ENCODE data around the gene SKA2. TPM values are rescaled to one million over a fixed set of nuclear protein-coding genes. Genes with fewer than 3 reads are reported as not detected.

The SKA2 gene
- polyA plus RNA-seq, 1 experiment, result 9.7 TPM

GRCh38 chr17:59124665-59125064 is 30.3 kb downstream of the SKA2 start:
- TF ChIP-seq, protein P1, sequence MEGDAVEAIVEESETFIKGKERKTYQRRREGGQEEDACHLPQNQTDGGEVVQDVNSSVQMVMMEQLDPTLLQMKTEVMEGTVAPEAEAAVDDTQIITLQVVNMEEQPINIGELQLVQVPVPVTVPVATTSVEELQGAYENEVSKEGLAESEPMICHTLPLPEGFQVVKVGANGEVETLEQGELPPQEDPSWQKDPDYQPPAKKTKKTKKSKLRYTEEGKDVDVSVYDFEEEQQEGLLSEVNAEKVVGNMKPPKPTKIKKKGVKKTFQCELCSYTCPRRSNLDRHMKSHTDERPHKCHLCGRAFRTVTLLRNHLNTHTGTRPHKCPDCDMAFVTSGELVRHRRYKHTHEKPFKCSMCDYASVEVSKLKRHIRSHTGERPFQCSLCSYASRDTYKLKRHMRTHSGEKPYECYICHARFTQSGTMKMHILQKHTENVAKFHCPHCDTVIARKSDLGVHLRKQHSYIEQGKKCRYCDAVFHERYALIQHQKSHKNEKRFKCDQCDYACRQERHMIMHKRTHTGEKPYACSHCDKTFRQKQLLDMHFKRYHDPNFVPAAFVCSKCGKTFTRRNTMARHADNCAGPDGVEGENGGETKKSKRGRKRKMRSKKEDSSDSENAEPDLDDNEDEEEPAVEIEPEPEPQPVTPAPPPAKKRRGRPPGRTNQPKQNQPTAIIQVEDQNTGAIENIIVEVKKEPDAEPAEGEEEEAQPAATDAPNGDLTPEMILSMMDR (IDR thresholded peaks at IDR 0.05; ENCODE audit: insufficient read depth, low read depth, low read length), result no peak
- Histone ChIP-seq H3K4me3 (ENCODE audit: low read depth, low read length) (no peak overlapping the region), H3K27me3 (ENCODE audit: control insufficient read depth, insufficient read depth, low read length) (no peaks in the 10 kb centered on the region), H3K36me3 (ENCODE audit: control insufficient read depth, insufficient read depth, low read length) (no peaks in the 10 kb centered on the region)
- ChIA-PET POLR2A (no interaction called here), CTCF (no interaction called here)
- DNase-seq (ENCODE audit: low read depth), result no peak

DNA sequence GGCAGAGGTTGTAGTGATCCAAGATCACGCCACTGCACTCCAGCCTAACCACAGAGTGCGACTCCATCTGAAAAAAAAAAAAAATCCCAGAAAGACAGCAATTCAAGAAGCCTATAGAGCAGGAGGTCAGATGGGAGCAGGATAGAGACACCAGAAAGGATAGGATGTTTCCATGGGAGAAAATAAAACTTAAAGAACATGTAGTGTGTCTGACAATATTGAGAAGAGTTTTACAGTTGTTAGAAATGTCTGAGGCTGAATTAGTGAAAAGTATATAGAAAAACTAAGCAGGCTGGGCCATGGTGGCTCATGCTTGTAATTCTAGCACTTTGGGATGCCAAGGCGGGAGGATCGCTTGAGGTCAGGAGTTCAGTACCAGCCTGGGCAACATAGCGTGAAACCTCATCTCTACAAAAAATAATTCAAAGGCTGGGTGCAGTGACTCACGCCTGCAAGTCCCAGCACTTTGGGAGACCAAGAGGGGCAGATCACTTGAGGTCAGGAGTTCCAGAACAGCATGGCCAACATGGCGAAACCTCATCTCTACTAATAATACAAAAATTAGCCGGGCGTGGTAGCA is 33.0 kb downstream of the SKA2 start:
- TF ChIP-seq, protein P1 (IDR thresholded peaks at IDR 0.05; ENCODE audit: insufficient read depth, low read depth, low read length), result no peak
- no peak for DNase-seq (ENCODE audit: low read depth)
- CTCF ChIA-PET, result interaction anchor here (0.9 kb wide), 1 partner anchor 38 kb away, joined by 4 read pairs; no protein-coding TSS in a partner anchor
- H3K27me3 ChIP-seq (ENCODE audit: control insufficient read depth, insufficient read depth, low read length), result no peaks in the 10 kb centered on the region
- H3K4me3 ChIP-seq (ENCODE audit: low read depth, low read length), result no peak overlapping the region
- POLR2A ChIA-PET, result no interaction called here
- H3K36me3 ChIP-seq (ENCODE audit: control insufficient read depth, insufficient read depth, low read length), result no peaks in the 10 kb centered on the region

GRCh38 chr17:59115474-59115873 is 39.5 kb downstream of the SKA2 start:
- ChIA-PET CTCF (no interaction called here), POLR2A (no interaction called here)
- DNase-seq (ENCODE audit: low read depth), result no peak
- no peaks in the 10 kb centered on the region; the same call in 1 of the 2 replicates for H3K36me3 ChIP-seq (ENCODE audit: control insufficient read depth, insufficient read depth, low read length)
- no peaks in the 10 kb centered on the region for H3K27me3 ChIP-seq (ENCODE audit: control insufficient read depth, insufficient read depth, low read length)
- TF ChIP-seq, protein P1 (IDR thresholded peaks at IDR 0.05; ENCODE audit: insufficient read depth, low read depth, low read length), result no peak
- H3K4me3 ChIP-seq (ENCODE audit: low read depth, low read length), result no peak overlapping the region

- TF ChIP-seq, protein P1 (IDR thresholded peaks at IDR 0.05; ENCODE audit: insufficient read depth, low read depth, low read length), result no peak
- ChIA-PET CTCF (interaction anchor here (1.4 kb wide), 1 partner anchor 12 kb away, joined by 4 read pairs; no protein-coding TSS in a partner anchor), POLR2A (no interaction called here)
- DNase-seq (ENCODE audit: low read depth), result no peak
- Histone ChIP-seq H3K36me3 (ENCODE audit: control insufficient read depth, insufficient read depth, low read length) (no peaks in the 10 kb centered on the region; the same call in 1 of the 2 replicates), H3K27me3 (ENCODE audit: control insufficient read depth, insufficient read depth, low read length) (no peaks in the 10 kb centered on the region), H3K4me3 (ENCODE audit: low read depth, low read length) (no peak overlapping the region)
These were observed 43.4 kb downstream of the SKA2 start for GRCh38 chr17:59111539-59111938.

DNA sequence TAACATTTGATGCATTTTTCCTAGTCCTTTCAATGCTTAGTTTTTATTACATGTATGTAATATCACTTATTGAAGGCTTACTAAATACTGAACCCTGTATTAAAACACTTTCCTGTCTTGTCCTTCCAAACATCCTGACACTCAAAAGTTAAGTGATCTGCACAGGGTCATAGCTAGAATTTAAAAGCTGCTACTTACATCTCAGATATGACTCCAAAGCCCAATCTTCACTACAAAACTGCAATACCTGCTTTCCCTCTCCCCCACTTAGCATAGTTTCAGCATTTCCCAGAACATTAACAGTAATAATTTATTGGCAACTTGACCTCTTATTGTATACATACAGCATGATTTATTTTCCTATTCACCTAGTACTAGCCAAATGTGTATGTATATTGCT is 44.0 kb downstream of the SKA2 start:
- Histone ChIP-seq H3K4me3 (ENCODE audit: low read depth, low read length) (no peak overlapping the region), H3K27me3 (ENCODE audit: control insufficient read depth, insufficient read depth, low read length) (no peaks in the 10 kb centered on the region), H3K36me3 (ENCODE audit: control insufficient read depth, insufficient read depth, low read length) (no peaks in the 10 kb centered on the region; the same call in 1 of the 2 replicates)
- no peak for DNase-seq (ENCODE audit: low read depth)
- TF ChIP-seq, protein P1 (IDR thresholded peaks at IDR 0.05; ENCODE audit: insufficient read depth, low read depth, low read length), result no peak
- POLR2A ChIA-PET, result no interaction called here
- CTCF ChIA-PET, result interaction anchor here (1.0 to 1.4 kb wide), 2 partner anchors 12 to 20 kb away, joined by 4 to 5 read pairs; no protein-coding TSS in a partner anchor
